ENCODE measurements around the gene FOXP1.

- TF ChIP-seq L3MBTL2 (conservative IDR thresholded peaks at IDR 0.05) (no peak), NFRKB (IDR thresholded peaks at IDR 0.05) (no peak), BHLHE40 (IDR thresholded peaks at IDR 0.05; ENCODE audit: borderline replicate concordance) (no peak), FOXK2 (IDR thresholded peaks at IDR 0.05) (no peak), FOXM1 (IDR thresholded peaks at IDR 0.05; ENCODE audit: borderline replicate concordance) (no peak), SUZ12 (IDR thresholded peaks at IDR 0.05) (no peak), SP1 (IDR thresholded peaks at IDR 0.05) (no peak)
Observed at GRCh38 chr3:71514621-71515020, 68.9 kb downstream of the FOXP1 start.

Data from HEK293T (cell line).